Mesenchymal stem cell (in vitro differentiated cells and primary cell): Measurements from ENCODE around the gene TMEM207.
A peak's percentile ranks its signal among the peaks of the same experiment; 100 is the strongest.

Source experiments
- DNase-seq: peaks from one replicate; pipeline ENCODE4 v3.0.0-alpha.2; 2013
- H2AFZ ChIP-seq: one replicate; pipeline ENCODE4 v1.6.1; 2013; ENCODE audit warnings: low read depth, mild to moderate bottlenecking, control low read depth, inconsistent platforms, low read length, moderate library complexity
- H2AK5ac ChIP-seq: 2 replicates; pipeline ENCODE4 v1.6.1; 2013; ENCODE audit warnings: low read length, moderate library complexity, mild to moderate bottlenecking, inconsistent platforms; ENCODE audit not compliant: severe bottlenecking
- H2BK120ac ChIP-seq: one replicate; pipeline ENCODE4 v1.6.1; 2013; ENCODE audit warnings: low read depth, mild to moderate bottlenecking, inconsistent platforms, low read length, moderate library complexity
- H2BK12ac ChIP-seq, 2 experiments: one replicate each; pipeline ENCODE4 v1.6.1; 2013; ENCODE audit warnings: inconsistent platforms in 2 of 2, low read length in 2 of 2, mild to moderate bottlenecking in 2 of 2, moderate library complexity in 2 of 2, control low read depth in 1 of 2
- H2BK15ac ChIP-seq: one replicate; pipeline ENCODE4 v1.6.1; 2013; ENCODE audit warnings: mild to moderate bottlenecking, low read depth, inconsistent platforms; ENCODE audit not compliant: poor library complexity, severe bottlenecking
- H2BK5ac ChIP-seq: 2 replicates; pipeline ENCODE4 v1.6.1; 2013; ENCODE audit warnings: low read depth, mild to moderate bottlenecking, low read length, control low read depth, inconsistent platforms; ENCODE audit not compliant: poor library complexity, severe bottlenecking
- H3K14ac ChIP-seq, 2 experiments: one replicate each; pipeline ENCODE4 v1.6.1; 2013; ENCODE audit warnings: inconsistent platforms in 2 of 2, low read length in 2 of 2, control low read depth in 1 of 2, mild to moderate bottlenecking in 1 of 2, moderate library complexity in 1 of 2
- H3K18ac ChIP-seq, 2 experiments: one replicate each; pipeline ENCODE4 v1.6.1; 2013; ENCODE audit warnings: inconsistent platforms in 2 of 2, low read length in 2 of 2, control low read depth in 1 of 2, low read depth in 1 of 2, mild to moderate bottlenecking in 1 of 2
- H3K23ac ChIP-seq, 2 experiments: one replicate each; pipeline ENCODE4 v1.6.1; 2013; ENCODE audit warnings: inconsistent platforms in 2 of 2, low read length in 2 of 2, mild to moderate bottlenecking in 2 of 2, moderate library complexity in 2 of 2, control low read depth in 1 of 2
- H3K27ac ChIP-seq: 2 replicates; pipeline ENCODE4 v1.5.1; 2013; ENCODE audit warnings: mild to moderate bottlenecking, moderate library complexity, low read length, control low read depth, inconsistent platforms; ENCODE audit not compliant: poor library complexity, severe bottlenecking
- H3K27me3 ChIP-seq, 2 experiments: 2 replicates each; pipeline versions ENCODE4 v1.6.1 to v1.7.0; 2013; ENCODE audit warnings: low read length in 2 of 2, mild to moderate bottlenecking in 2 of 2, moderate library complexity in 2 of 2, control low read depth in 1 of 2, inconsistent platforms in 1 of 2; ENCODE audit not compliant: control insufficient read depth in 1 of 2, insufficient read depth in 1 of 2
- H3K36me3 ChIP-seq, 2 experiments: 2 replicates each; pipeline versions ENCODE4 v1.6.1 to v1.7.0; 2013; ENCODE audit warnings: low read length in 2 of 2, control low read depth in 1 of 2, inconsistent platforms in 1 of 2, low read depth in 1 of 2, mild to moderate bottlenecking in 1 of 2; ENCODE audit not compliant: insufficient read depth in 2 of 2, control insufficient read depth in 1 of 2
- H3K4ac ChIP-seq, 2 experiments: one replicate each; pipeline ENCODE4 v1.6.1; 2013; ENCODE audit warnings: inconsistent platforms in 2 of 2, low read length in 2 of 2, mild to moderate bottlenecking in 2 of 2, moderate library complexity in 2 of 2, control low read depth in 1 of 2, low read depth in 1 of 2
- H3K4me1 ChIP-seq: 2 replicates; pipeline ENCODE4 v1.6.1; 2013; ENCODE audit warnings: low read depth, low read length, control low read depth; ENCODE audit not compliant: control insufficient read depth, insufficient read depth
- H3K4me2 ChIP-seq: 2 replicates; pipeline ENCODE4 v1.6.1; 2013; ENCODE audit warnings: low read length, mild to moderate bottlenecking, inconsistent platforms; ENCODE audit not compliant: poor library complexity, severe bottlenecking
- H3K4me3 ChIP-seq, 2 experiments: 2 replicates each; pipeline versions ENCODE4 v1.5.1 to v1.7.0; 2013; ENCODE audit warnings: low read length in 2 of 2, mild to moderate bottlenecking in 2 of 2, control low read depth in 1 of 2, low read depth in 1 of 2; ENCODE audit not compliant: insufficient read depth in 1 of 2
- H3K79me1 ChIP-seq: replicated peaks from 2 replicates; pipeline ENCODE4 v1.6.1; 2013; ENCODE audit warnings: mild to moderate bottlenecking, control low read depth, low read length, inconsistent platforms; ENCODE audit not compliant: poor library complexity, severe bottlenecking
- H3K9ac ChIP-seq: 2 replicates; pipeline ENCODE4 v1.7.0; 2013; ENCODE audit warnings: mild to moderate bottlenecking, low read length, moderate library complexity
- H3K9me3 ChIP-seq: 2 replicates; pipeline ENCODE4 v1.7.0; 2013; ENCODE audit warnings: mild to moderate bottlenecking, low read length; ENCODE audit not compliant: control insufficient read depth
- H4K8ac ChIP-seq: one replicate; pipeline ENCODE4 v1.6.1; 2013; ENCODE audit warnings: inconsistent platforms, mild to moderate bottlenecking, low read length, moderate library complexity
- H4K91ac ChIP-seq: one replicate; pipeline ENCODE4 v1.6.1; 2013; ENCODE audit warnings: mild to moderate bottlenecking, low read length, inconsistent platforms
- WGBS: methylation state at CpG from one replicate; pipeline ENCODE4 v1.1.7; 2013; ENCODE audit warnings: mixed read lengths; 5-methylcytosine and 5-hydroxymethylcytosine counted together

The TMEM207 gene

GRCh38 chr3:190433626-190434025 lies 16.1 kb downstream of the TMEM207 start:
- Histone ChIP-seq H3K79me1 (no peaks in the 10 kb centered on the region), H3K4me1 (peaks cover 1% of the 10 kb centered on the region), H3K36me3 (no peaks in the 10 kb centered on the region), H3K27me3 (peaks cover 0 to 5% of the 10 kb centered on the region in 2 experiments), H3K23ac (no peak overlapping the region), H3K9me3 (no peaks in the 10 kb centered on the region), H3K4me2 (no peak overlapping the region), H3K14ac (no peak overlapping the region), H2AFZ (no peak overlapping the region), H2AK5ac (no peak overlapping the region), H2BK12ac (no peak overlapping the region), H3K9ac (no peak overlapping the region), H2BK5ac (no peak overlapping the region), H3K18ac (no peak overlapping the region), H3K4me3 (no peak overlapping the region), H3K4ac (no peak overlapping the region), H2BK120ac (no peak overlapping the region), H2BK15ac (no peak overlapping the region), H4K91ac (no peak overlapping the region), H3K27ac (no peak overlapping the region), H4K8ac (no peak overlapping the region)
- 90% methylated on average over 4 of the region's 4 CpGs for WGBS
- no peak for DNase-seq

DNA sequence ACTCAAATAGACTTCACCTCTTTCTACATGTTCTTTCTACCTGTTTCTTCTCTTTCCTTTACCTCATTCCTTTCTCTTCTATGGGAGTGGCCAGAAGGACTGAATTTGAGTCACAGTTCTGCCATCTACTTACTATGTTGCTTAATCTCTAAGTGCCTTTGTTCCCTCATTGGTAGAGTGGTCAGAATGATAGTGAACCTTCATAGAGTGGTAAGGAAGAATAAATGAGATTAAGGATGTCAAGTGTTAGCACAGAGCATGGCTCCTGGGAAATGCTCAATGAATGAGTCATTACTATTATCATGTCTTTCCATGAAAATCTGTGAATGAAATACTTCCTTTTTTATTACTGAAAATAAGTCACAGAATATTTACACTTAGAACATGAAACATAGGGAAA lies 17.5 kb downstream of the TMEM207 start:
- no peak overlapping the region for H4K8ac ChIP-seq
- no peaks in the 10 kb centered on the region for H3K79me1 ChIP-seq
- no peaks in the 10 kb centered on the region for H3K36me3 ChIP-seq
- no peak overlapping the region for H3K23ac ChIP-seq
- no peak overlapping the region for H3K4me3 ChIP-seq
- no peak overlapping the region for H3K9ac ChIP-seq
- no peak overlapping the region for H3K27ac ChIP-seq
- no peak overlapping the region for H3K4me2 ChIP-seq
- no peak overlapping the region for H2BK5ac ChIP-seq
- H3K4me1 ChIP-seq = peaks cover 1% of the 10 kb centered on the region
- no peak overlapping the region for H3K18ac ChIP-seq
- H2BK15ac ChIP-seq = no peak overlapping the region
- H2AFZ ChIP-seq = no peak overlapping the region
- H3K4ac ChIP-seq = no peak overlapping the region
- H2AK5ac ChIP-seq = no peak overlapping the region
- H4K91ac ChIP-seq = no peak overlapping the region
- no peak overlapping the region for H2BK120ac ChIP-seq
- no peak overlapping the region for H2BK12ac ChIP-seq
- H3K14ac ChIP-seq = no peak overlapping the region
- peaks cover 0 to 5% of the 10 kb centered on the region in 2 experiments for H3K27me3 ChIP-seq
- no peaks in the 10 kb centered on the region for H3K9me3 ChIP-seq
- peak; percentile 54 for DNase-seq

DNA sequence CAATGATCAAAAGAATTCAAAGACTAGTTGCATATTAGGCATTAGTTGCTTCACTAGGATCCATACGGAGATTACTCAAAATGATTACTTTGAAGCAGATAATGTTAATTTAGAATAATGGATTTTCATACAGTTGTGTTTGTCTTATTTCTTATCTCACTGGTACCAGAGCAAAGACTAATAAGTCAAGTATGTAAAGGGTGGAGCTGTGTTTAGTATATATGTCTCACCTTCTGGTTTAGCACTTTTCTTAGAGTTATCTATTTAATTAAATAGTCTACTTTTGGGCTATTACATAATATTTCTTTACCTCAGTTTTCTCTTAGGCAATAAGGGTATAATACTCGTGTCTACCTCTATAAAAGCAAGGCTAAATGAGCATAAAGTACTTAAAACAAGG lies 18.8 kb downstream of the TMEM207 start:
- Histone ChIP-seq H3K14ac (no peak overlapping the region), H3K23ac (no peak overlapping the region), H2AFZ (no peak overlapping the region), H3K4me2 (no peak overlapping the region), H3K36me3 (no peaks in the 10 kb centered on the region), H3K9me3 (no peaks in the 10 kb centered on the region), H4K8ac (no peak overlapping the region), H2BK12ac (no peak overlapping the region), H3K27ac (no peak overlapping the region), H3K27me3 (no peaks in the 10 kb centered on the region), H3K4me3 (no peak overlapping the region), H3K4me1 (peaks cover 1% of the 10 kb centered on the region), H3K79me1 (no peaks in the 10 kb centered on the region), H2BK5ac (no peak overlapping the region), H3K9ac (no peak overlapping the region), H2BK15ac (no peak overlapping the region), H2BK120ac (no peak overlapping the region), H2AK5ac (no peak overlapping the region), H3K4ac (no peak overlapping the region), H4K91ac (no peak overlapping the region), H3K18ac (no peak overlapping the region)
- DNase-seq = no peak
- WGBS = 100% methylated on average over 1 of the region's 2 CpGs

GRCh38 chr3:190429681-190430080 lies 20.0 kb downstream of the TMEM207 start:
- no peak overlapping the region for H2BK12ac ChIP-seq
- H3K4me3 ChIP-seq = no peak overlapping the region
- H3K23ac ChIP-seq = no peak overlapping the region
- no peak overlapping the region for H3K4me2 ChIP-seq
- H3K4me1 ChIP-seq = peaks cover 1% of the 10 kb centered on the region
- no peak overlapping the region for H3K9ac ChIP-seq
- no peak overlapping the region for H4K8ac ChIP-seq
- H2BK5ac ChIP-seq = no peak overlapping the region
- no peak overlapping the region for H3K14ac ChIP-seq
- no peak overlapping the region for H2AFZ ChIP-seq
- no peaks in the 10 kb centered on the region for H3K9me3 ChIP-seq
- WGBS = no CpG with 5 or more reads among the region's 2 CpGs
- no peak overlapping the region for H2AK5ac ChIP-seq
- H3K4ac ChIP-seq = no peak overlapping the region
- H3K18ac ChIP-seq = peak overlapping the region in 1 of 2 experiments; percentile 33
- no peak for DNase-seq
- no peaks in the 10 kb centered on the region for H3K27me3 ChIP-seq
- no peak overlapping the region for H2BK15ac ChIP-seq
- H3K36me3 ChIP-seq = no peaks in the 10 kb centered on the region
- H3K79me1 ChIP-seq = no peaks in the 10 kb centered on the region
- H4K91ac ChIP-seq = no peak overlapping the region
- no peak overlapping the region for H3K27ac ChIP-seq
- H2BK120ac ChIP-seq = no peak overlapping the region
